Upper lobe of right lung (tissue), 1 donor: ENCODE measurements around the gene PTH. TPM values are rescaled to one million over a fixed set of nuclear protein-coding genes. Genes with fewer than 3 reads are reported as not detected.

Source experiments
- ATAC-seq: fragments of 200-7000 bp; cut with Tn5 transposase; one replicate; pipeline ENCODE4 v1.9.1; 2020; ENCODE audit warnings: mild to moderate bottlenecking, moderate library complexity
- DNase-seq: peaks from one replicate; pipeline ENCODE4 v3.0.0-alpha.2; 2020
- H3K27ac ChIP-seq: fragments of 200-600 bp; one replicate; pipeline ENCODE4 v1.8.0; 2022
- H3K27me3 ChIP-seq: fragments of 200-600 bp; one replicate; pipeline ENCODE4 v1.8.0; 2022; ENCODE audit warnings: mild to moderate bottlenecking
- H3K36me3 ChIP-seq: fragments of 200-600 bp; one replicate; pipeline ENCODE4 v1.8.0; 2022
- H3K4me1 ChIP-seq: fragments of 200-600 bp; one replicate; pipeline ENCODE4 v1.8.0; 2022
- H3K4me3 ChIP-seq: fragments of 200-600 bp; one replicate; pipeline ENCODE4 v1.8.0; 2022; ENCODE audit warnings: mild to moderate bottlenecking
- H3K9me3 ChIP-seq: fragments of 200-600 bp; one replicate; pipeline ENCODE4 v1.8.0; 2022
- CTCF ChIP-seq: fragments of 200-600 bp; IDR thresholded peaks from one replicate; pipeline ENCODE4 v1.8.0; 2022; ENCODE audit warnings: antibody characterized with exemption
- intact Hi-C: fragments of 100-400 bp; cut with DNase I; formaldehyde crosslinking; loops from one replicate; pipeline ENCODE4 v1.11.0; 2022
- long read RNA-seq: library from polyadenylated mRNA; unstranded; transcript quantifications from one replicate; pipeline ENCODE4 v2.0.0, GENCODE V29; 2021
- total RNA-seq: library from RNA; stranded (reverse); fragmentation: NEBNext Ultra II Directional; extraction: Animal tissue kit (Norgen Biotek cat#: 25700); gene quantifications from one replicate; pipeline ENCODE4 v1.2.1, GENCODE V29; 2021
- donor health status: DM: no; HTN: yes; CAD: no; lungs with severe emphysema.

Gene PTH
- not detected for total RNA-seq
- long read RNA-seq, result 0 reads

GRCh38 chr11:13495929-13496328, at the start of gene PTH:
TSS of gene PTH (minus strand) at chr11:13495997. CDS start at chr11:13492855, 3,142 bp downstream.
- Histone ChIP-seq H3K4me3 (no peak within 1 kb of the TSS), H3K27me3 (no peaks in the 10 kb centered on the region), H3K27ac (no peak within 1 kb of the TSS), H3K9me3 (no peaks in the 10 kb centered on the region), H3K4me1 (no peaks in the 10 kb centered on the region), H3K36me3 (no peaks in the 10 kb centered on the region)
- no peak for TF ChIP-seq CTCF
- intact Hi-C loops, result no loop called here
- ATAC-seq (no peak), DNase-seq (no peak)

GRCh38 chr11:13538044-13538443, 42.2 kb upstream of the PTH start:
- no peak for TF ChIP-seq CTCF
- DNase-seq, result no peak
- intact Hi-C loops, result no loop called here
- Histone ChIP-seq H3K4me3 (no peak overlapping the region), H3K36me3 (no peaks in the 10 kb centered on the region), H3K27me3 (no peaks in the 10 kb centered on the region), H3K27ac (no peak overlapping the region), H3K9me3 (peaks cover 10% of the 10 kb centered on the region), H3K4me1 (no peaks in the 10 kb centered on the region)
- ATAC-seq, result no peak

- Histone ChIP-seq H3K27ac (no peak overlapping the region), H3K36me3 (no peaks in the 10 kb centered on the region), H3K4me3 (no peak overlapping the region), H3K4me1 (no peaks in the 10 kb centered on the region), H3K27me3 (no peaks in the 10 kb centered on the region), H3K9me3 (peaks cover 10% of the 10 kb centered on the region)
- DNase-seq (no peak), ATAC-seq (no peak)
- intact Hi-C loops, result no loop called here
- TF ChIP-seq CTCF, result no peak
Measured at GRCh38 chr11:13535819-13536218, 40.0 kb upstream of the PTH start.

- H3K9me3 ChIP-seq, result peaks cover 10% of the 10 kb centered on the region
- intact Hi-C loops, result no loop called here
- H3K27ac ChIP-seq, result no peak overlapping the region
- H3K4me1 ChIP-seq, result no peaks in the 10 kb centered on the region
- H3K36me3 ChIP-seq, result no peaks in the 10 kb centered on the region
- H3K27me3 ChIP-seq, result no peaks in the 10 kb centered on the region
- H3K4me3 ChIP-seq, result no peak overlapping the region
- ATAC-seq (no peak), DNase-seq (no peak)
- TF ChIP-seq CTCF, result no peak
Measured at GRCh38 chr11:13534358-13534757, 38.6 kb upstream of the PTH start.

- DNase-seq (no peak), ATAC-seq (no peak)
- no peak for TF ChIP-seq CTCF
- Histone ChIP-seq H3K9me3 (no peaks in the 10 kb centered on the region), H3K27ac (no peak overlapping the region), H3K4me3 (no peak overlapping the region), H3K4me1 (no peaks in the 10 kb centered on the region), H3K27me3 (no peaks in the 10 kb centered on the region), H3K36me3 (no peaks in the 10 kb centered on the region)
- intact Hi-C loops, result no loop called here
Measured at GRCh38 chr11:13525257-13525656, 29.5 kb upstream of the PTH start.

- peak; percentile 17 for ATAC-seq
- intact Hi-C loops, result no loop called here
- DNase-seq, result no peak
- Histone ChIP-seq H3K4me1 (no peaks in the 10 kb centered on the region), H3K9me3 (no peaks in the 10 kb centered on the region), H3K4me3 (no peak overlapping the region), H3K36me3 (no peaks in the 10 kb centered on the region), H3K27me3 (no peaks in the 10 kb centered on the region), H3K27ac (no peak overlapping the region)
- no peak for TF ChIP-seq CTCF
Measured at GRCh38 chr11:13503393-13503792, 7.6 kb upstream of the PTH start.
